ENCODE measurements around the gene LPCAT2.

LPCAT2 gene

DNA sequence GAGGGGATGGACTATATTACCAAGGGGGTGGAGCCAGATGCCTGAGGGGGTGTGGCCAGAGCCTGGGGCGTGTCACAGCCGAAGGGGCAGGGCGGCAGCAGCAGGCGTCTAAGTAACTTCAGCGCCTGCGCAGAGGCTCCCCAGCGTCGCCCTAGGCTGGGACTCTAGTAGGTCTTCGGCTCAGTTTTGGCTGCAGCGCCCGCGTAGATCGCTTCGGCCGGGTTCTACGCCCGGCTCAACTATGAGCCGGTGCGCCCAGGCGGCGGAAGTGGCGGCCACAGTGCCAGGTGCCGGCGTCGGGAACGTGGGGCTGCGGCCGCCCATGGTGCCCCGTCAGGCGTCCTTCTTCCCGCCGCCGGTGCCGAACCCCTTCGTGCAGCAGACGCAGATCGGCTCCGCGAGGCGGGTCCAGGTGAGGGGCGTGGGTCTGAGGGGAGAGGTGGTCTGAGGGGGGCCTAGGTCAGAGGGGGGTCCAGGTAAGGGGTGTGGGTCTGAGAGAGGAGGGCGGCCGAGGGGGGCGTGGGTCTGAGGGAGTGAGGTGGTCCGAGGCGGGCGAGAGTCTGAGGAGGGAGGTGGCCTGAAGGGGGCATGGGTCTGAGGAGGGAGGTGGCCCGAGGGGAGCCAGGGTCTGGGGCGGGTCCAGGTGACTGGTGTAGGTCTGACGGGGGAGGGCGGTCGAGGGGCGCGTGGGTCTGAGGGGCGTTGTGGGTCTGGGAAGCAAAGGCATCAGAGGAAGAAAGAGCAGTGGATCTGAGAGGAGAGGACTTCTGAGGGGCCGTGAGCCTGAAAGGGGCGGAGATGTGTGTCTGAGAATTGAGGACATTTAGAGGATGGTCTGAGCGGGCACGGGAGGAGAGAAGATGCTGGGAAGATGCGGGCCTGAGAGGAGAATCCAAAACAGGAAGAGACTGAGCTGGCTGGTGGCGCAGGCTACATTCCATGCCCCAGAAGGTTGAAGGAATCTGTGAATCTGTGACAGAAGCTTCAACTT, at the start of gene LPCAT2:
Gene LPCAT2 (plus strand): TSS at position 132 of the 991 bp plus-strand sequence. CDS start 110 bp downstream, at position 242.
- no peak for DNase-seq

DNA sequence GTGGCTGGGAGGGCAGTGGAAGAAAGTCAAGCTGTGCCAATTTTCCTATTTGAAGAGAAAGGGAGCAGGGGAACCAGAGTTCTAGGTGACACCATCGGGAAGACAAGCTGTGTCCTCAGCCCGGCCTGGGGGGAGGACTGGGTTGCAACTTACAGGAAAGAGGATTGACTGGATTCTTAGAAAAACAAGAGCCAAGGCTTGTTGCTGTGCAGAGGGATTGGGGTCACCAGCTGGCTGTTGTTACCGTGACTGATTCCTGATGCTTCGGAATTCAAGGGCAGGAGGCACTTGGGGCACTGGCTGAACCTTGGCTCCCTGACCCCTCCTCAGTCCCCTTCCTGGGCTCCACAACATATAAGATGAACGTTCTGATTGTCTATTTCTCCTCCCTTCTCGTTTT, 46.6 kb upstream of the LPCAT2 start:
- no peak for DNase-seq

DNA sequence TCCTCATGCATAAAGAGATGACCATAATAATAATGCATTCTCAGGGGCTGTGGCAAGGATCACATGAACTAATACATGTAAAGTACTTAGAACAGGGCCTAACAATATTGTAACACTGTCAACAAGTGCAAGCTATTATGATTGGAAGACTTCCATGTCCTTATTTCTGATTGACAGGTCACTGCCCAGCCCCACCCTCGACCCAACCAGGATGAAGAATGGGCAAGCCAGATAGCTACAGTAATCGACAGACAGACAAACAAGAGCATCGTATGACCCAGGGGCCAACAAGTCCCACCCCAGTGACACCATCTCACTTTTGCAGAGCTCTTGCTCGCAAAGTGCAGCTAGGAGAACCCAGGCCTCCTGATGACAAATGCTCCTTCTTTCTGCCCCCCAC, 44.5 kb upstream of the LPCAT2 start:
- DNase-seq: no peak

- DNase-seq: peak; percentile 52
Observed at GRCh38 chr16:55465077-55465896, 43.6 kb upstream of the LPCAT2 start.

GRCh38 chr16:55466209-55466608, 42.7 kb upstream of the LPCAT2 start:
- DNase-seq: no peak

DNA sequence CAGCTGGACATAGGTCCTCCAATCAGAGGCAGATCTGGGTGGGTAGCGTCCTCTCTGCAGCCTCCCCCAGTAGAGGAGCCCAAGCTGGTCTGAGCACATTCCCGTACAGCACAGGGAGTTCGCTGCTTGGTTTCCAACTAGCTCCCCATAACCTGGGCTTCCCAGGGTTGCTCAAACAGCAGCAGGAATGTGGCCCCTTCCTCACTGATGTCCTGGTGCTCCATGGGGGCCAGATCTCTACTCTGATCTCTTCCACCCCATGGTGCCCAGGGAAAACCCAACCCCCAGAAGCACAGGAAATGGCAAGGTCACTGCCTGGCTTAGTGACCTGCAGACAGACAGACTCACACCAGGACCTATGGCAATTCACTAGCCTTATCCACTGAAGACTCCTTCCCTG, 41.0 kb upstream of the LPCAT2 start:
- no peak for DNase-seq

DNA sequence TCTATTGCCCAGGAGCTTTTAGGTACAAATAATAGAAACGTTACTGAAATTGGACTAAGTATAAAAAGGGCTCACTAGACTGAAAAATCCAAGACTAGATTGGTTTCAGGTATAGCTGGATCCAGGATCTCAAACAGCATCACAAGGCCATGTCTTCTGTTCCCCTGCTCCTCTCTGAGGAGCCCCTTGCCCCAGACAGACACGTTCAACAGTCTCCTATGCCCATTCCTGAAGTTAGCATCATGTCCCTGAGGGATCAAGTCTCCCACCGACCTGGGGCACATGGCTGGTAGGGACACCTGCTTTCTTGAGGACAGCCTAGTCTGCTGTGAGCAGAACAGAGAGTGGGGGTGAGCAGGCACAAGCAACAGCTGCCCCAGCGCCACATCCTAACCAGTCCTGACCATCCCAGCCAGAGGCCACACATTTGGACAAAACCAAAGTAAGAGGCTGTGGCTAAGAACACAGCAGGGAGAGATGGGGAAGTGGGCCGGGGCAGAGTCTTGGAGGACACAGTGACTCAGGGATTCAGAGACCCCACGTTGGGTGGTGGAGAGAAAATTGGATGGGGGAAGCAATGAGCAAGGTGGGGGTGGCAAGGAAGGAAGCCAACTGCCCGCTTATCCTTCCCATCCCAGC, 40.4 kb upstream of the LPCAT2 start:
- DNase-seq: no peak

DNA sequence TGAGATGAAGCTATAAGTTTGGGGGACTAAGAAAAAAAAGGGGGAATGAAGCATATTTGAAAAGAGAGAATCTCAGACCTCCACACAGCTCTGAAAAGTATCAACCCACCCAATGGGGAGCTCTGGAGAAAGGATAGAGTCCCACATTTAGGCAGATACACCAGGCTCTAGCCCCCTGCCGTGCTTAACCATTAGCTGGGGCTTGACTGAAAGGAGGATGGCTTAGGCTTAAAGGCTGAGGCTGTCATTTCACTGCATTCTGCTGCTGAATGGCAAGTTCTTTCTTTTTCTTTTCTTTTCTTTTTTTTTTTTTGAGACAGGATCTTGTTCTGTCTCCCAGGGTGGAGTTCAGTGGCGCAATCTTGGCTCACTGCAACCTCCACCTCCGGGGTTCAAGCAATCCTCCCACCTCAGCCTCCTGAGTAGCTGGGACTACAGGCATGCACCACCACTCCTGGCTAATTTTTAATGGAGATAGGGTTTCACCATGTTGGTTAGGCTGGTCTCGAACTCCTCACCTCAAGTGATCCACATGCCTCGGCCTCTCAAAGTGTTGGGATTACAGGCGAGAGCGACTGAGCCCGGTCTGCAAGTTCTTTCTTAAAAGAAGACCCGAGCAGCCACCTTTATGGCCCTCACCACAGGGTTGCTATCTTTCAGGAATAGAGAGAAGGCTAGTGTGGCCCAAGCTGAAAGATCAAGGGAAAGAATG, 38.9 kb upstream of the LPCAT2 start:
- no peak for DNase-seq

DNA sequence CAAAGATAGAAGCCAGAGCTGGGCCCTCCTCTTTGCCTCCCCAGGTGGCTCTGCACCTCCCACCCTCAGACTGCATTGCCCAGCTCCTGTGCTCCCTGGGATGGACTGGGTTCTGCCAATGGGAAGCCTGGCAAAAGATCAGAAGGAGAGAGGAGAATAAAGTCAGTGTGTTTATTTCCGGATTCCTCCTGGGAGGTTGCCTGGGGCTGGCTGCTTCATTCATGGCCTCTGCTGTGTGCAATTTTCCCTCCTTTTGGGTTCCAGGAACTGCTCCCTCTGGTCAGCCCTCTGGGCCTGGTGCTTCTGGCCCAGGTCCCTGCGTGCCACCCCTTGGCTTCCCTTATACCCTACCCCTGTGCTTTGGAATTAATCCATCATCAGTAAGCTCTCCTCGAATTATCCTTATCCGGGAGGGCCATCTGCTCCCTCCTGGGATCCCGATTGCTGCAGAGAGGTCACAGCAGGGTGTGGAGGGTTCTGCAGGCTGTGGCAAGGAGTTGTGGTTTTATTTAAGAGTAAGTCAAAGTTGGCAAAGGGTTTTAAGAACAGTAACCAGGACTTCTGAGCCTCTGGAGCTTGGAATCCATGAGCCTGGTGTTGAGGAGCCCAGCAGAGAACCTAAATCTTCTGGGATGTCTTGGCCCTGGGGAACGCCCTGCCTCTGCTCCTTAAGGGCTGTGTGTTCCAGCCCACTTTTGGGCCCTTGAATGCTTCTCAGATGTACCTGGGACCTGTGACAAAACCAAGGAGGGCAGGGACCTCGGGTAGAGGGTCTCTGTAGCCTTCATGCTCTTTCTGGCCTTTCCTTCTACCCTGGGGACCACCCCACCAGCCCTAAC, 38.1 kb upstream of the LPCAT2 start:
- no peak for DNase-seq

- DNase-seq: peak; percentile 11
Observed at GRCh38 chr16:55471448-55472097, 37.3 kb upstream of the LPCAT2 start.

- DNase-seq: no peak
Observed at GRCh38 chr16:55473587-55473986, 35.3 kb upstream of the LPCAT2 start.

- DNase-seq: no peak
Observed at GRCh38 chr16:55474821-55475220, 34.1 kb upstream of the LPCAT2 start.

GRCh38 chr16:55475919-55476318, 33.0 kb upstream of the LPCAT2 start:
- DNase-seq: no peak

DNA sequence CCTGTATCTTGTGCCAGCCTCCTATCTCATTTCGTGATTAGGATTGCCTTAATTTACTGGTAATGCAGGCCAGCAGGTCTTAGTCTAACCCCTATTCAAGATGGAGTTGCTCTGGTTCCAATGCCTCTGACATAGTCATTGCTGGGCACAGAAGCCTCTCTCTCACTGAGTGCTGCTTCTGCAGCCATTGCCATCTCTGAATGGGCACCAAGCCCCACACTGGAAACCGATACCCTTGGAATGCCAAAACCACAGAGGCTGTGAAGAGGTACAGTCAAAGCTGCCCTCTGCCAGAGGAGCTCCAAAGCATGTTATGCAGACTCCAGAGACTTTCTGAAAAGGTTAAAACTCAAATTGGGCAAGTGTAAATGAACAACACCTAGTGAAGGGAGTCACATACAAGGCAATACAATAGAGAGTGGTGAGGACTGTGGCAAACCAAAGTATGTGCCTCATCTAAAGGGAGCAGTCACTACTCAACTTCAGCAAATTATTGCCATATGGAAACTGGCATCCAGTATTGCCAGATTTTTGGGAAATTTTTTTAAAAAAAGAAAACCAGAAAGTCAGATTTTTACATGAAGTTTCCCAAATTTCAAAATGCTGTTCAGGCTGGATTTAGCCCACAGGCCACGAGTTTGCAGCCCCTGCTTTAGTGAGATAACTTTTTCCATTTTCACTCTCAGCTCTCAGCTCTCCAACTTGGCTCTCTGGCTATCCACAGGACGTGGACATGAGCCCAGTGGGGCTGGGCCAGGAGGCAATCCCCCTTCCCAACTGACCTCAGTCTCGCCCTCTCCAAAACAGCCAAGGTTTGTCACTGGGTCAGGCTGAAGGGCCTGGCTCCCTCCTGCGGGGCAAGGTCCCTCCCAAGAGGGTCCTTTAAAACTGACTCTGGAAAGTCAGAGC, 32.0 kb upstream of the LPCAT2 start:
- DNase-seq: no peak

DNA sequence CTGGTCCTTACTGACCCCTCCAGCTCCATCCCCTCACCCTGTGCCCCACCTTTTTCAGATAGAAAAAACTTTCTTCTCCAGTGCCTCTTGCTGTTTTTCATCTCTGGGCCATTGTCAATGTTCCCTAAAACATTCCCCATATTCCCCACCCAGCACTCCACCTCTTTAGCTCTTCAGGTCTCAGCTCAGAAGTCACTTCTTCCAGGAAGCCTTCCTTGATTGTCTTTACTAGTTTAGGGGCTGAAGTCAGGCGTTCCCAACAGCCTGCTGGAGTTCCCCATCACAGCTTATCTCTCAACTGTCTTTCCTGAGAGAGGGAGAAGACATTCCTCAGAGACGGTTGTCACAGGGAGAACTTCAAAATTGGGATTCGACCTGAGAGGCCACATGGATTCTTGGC, 31.1 kb upstream of the LPCAT2 start:
- no peak for DNase-seq

DNA sequence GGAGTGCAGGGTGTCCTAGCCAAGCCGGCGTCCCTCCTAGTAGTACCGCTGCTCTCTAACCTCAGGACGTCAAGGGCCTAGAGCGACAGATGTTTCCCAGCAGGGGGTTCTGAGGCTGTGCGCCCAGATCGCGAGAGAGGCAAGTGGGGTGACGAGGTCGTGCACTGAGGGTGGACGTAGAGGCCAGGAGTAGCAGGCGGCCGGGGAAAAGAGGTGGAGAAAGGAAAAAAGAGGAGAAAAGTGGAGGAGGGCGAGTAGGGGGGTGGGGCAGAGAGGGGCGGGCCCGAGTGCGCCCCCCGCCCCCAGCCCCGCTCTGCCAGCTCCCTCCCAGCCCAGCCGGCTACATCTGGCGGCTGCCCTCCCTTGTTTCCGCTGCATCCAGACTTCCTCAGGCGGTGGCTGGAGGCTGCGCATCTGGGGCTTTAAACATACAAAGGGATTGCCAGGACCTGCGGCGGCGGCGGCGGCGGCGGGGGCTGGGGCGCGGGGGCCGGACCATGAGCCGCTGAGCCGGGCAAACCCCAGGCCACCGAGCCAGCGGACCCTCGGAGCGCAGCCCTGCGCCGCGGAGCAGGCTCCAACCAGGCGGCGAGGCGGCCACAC, 29.9 kb upstream of the LPCAT2 start, which contains the start of gene MMP2:
Gene MMP2 (plus strand): TSS at position 372 of the 603 bp plus-strand sequence. CDS start 282 bp downstream, outside the sequence.
- no peak for DNase-seq

DNA sequence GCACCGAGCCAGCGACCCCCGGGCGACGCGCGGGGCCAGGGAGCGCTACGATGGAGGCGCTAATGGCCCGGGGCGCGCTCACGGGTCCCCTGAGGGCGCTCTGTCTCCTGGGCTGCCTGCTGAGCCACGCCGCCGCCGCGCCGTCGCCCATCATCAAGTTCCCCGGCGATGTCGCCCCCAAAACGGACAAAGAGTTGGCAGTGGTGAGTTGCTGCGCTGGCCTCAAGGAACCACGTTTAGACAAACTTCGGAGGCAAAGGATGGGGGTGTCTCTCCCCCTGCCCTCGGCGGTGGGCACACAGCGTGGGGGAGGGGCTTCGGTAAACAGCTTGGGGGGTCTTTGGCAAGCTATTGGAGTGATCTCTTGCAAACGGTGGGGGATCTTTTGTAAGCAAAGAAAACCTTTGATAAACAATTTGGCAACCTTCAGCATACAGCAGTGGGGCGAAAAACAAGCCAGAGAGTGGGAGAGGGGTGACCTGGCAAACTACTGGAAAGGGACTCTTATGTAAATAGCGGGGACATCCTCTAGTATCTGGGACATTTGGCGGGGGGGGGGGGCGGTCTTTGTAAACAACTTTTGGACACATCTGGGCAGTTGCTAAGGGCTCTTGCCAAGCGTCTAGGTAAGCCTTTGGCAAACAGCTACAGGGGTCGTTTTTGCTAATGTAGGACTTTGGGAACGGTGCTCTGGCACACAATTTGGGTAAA, 29.3 kb upstream of the LPCAT2 start:
- DNase-seq: no peak

GRCh38 chr16:55480228-55480655, 28.6 kb upstream of the LPCAT2 start:
- DNase-seq: no peak

DNA sequence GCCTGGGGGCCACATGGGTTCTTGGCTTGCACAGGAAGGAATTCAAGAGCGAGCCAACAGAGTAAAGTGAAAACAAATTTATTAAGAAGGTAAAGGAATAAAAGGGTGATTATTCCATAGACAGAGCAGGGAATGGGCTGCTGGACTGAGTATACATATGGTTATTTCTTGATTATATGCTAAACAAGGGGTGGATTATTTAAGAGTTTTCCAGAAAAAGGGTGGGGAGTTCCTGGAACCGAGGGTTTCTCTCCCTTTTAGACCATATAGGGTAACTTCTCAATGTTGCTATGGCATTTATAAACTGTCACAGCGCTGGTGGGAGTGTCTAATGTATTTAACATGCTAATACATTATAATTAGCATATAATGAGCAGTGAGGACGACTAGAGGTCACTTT, 27.8 kb upstream of the LPCAT2 start:
- DNase-seq: no peak

All from NK-92 treated with Interleukin-12 subunit alpha and Interleukin-12 subunit beta, amount 100 ng/mL, for 24 hours (cell line).